Glutamatergic neuron (in vitro differentiated cells): ENCODE data around the gene SERINC3. TPM values are rescaled to one million over a fixed set of nuclear protein-coding genes. Genes with fewer than 3 reads are reported as not detected.
"Not testable (repeated sequence)": the region's sequence is repeated elsewhere in the genome, so short reads cannot be mapped to it uniquely, and the experiment has no call there.

Experiments
- DNase-seq: peaks from one replicate; pipeline ENCODE4 v3.0.0; 2022
- H3K27ac Mint-ChIP-seq: one replicate; pipeline ENCODE4 v1.8.0; 2020; ENCODE audit warnings: mild to moderate bottlenecking, mixed read lengths, inconsistent platforms; ENCODE audit not compliant: unreplicated experiment
- H3K27me3 Mint-ChIP-seq: one replicate; pipeline ENCODE4 v1.8.0; 2020; ENCODE audit warnings: mild to moderate bottlenecking, moderate library complexity, mixed read lengths, inconsistent platforms; ENCODE audit not compliant: unreplicated experiment
- H3K36me3 Mint-ChIP-seq: one replicate; pipeline ENCODE4 v1.8.0; 2020; ENCODE audit warnings: mild to moderate bottlenecking, mixed read lengths, inconsistent platforms; ENCODE audit not compliant: unreplicated experiment
- H3K4me1 Mint-ChIP-seq: one replicate; pipeline ENCODE4 v1.8.0; 2020; ENCODE audit warnings: mild to moderate bottlenecking, low read depth, mixed read lengths, inconsistent platforms; ENCODE audit not compliant: unreplicated experiment
- H3K4me3 Mint-ChIP-seq: one replicate; pipeline ENCODE4 v1.8.0; 2020; ENCODE audit warnings: mild to moderate bottlenecking, mixed read lengths, inconsistent platforms; ENCODE audit not compliant: unreplicated experiment
- H3K9me3 Mint-ChIP-seq: one replicate; pipeline ENCODE4 v1.8.0; 2020; ENCODE audit warnings: mild to moderate bottlenecking, moderate library complexity, mixed read lengths, inconsistent platforms; ENCODE audit not compliant: unreplicated experiment
- total RNA-seq: library from RNA; stranded (reverse); fragmentation: NEBNext Ultra II Directional; extraction: Animal tissue kit (Norgen Biotek cat#: 25700); gene quantifications from one replicate; pipeline ENCODE4 v1.2.1, GENCODE V29; 2021; ENCODE audit not compliant: unreplicated experiment
- TF ChIP-seq, protein P1 (sequence below): fragments of 200-600 bp; sonication (generic); IDR thresholded peaks from one replicate; pipeline ENCODE4 v1.5.0; 2021; ENCODE audit not compliant: partially characterized antibody, unreplicated experiment

SERINC3 gene
- total RNA-seq, 1 donor from 2014 or later: 125 TPM

DNA sequence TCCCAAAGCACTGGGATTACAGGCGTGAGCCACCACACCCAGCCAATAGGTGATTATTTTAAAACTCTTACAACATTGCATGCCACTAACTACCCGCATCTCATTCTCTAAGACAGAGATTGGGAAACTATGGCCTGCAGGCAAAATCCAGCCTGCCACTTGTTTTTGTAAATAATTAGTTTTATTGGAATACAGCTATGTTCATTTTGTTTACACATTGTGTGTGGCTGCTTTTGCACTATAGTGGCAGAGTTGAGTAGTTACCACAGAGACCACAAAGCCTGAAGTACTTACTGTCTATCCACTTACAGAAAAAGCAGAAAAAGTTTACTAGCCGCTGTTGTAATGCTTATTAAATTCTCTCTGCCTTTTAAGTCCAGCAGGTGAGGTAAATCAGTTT, 44.1 kb upstream of the SERINC3 start:
- Mint-ChIP-seq H3K27ac (no peak overlapping the region), H3K4me1 (peaks cover 1% of the 10 kb centered on the region), H3K36me3 (no peaks in the 10 kb centered on the region), H3K4me3 (no peak overlapping the region), H3K9me3 (no peaks in the 10 kb centered on the region), H3K27me3 (peaks cover 1% of the 10 kb centered on the region)
- TF ChIP-seq, protein P1, sequence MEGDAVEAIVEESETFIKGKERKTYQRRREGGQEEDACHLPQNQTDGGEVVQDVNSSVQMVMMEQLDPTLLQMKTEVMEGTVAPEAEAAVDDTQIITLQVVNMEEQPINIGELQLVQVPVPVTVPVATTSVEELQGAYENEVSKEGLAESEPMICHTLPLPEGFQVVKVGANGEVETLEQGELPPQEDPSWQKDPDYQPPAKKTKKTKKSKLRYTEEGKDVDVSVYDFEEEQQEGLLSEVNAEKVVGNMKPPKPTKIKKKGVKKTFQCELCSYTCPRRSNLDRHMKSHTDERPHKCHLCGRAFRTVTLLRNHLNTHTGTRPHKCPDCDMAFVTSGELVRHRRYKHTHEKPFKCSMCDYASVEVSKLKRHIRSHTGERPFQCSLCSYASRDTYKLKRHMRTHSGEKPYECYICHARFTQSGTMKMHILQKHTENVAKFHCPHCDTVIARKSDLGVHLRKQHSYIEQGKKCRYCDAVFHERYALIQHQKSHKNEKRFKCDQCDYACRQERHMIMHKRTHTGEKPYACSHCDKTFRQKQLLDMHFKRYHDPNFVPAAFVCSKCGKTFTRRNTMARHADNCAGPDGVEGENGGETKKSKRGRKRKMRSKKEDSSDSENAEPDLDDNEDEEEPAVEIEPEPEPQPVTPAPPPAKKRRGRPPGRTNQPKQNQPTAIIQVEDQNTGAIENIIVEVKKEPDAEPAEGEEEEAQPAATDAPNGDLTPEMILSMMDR: no peak
- no peak for DNase-seq

- H3K36me3 Mint-ChIP-seq: no peaks in the 10 kb centered on the region
- H3K4me3 Mint-ChIP-seq: no peak overlapping the region
- H3K4me1 Mint-ChIP-seq: peaks cover under 1% of the 10 kb centered on the region
- H3K27me3 Mint-ChIP-seq: peaks cover 1% of the 10 kb centered on the region
- TF ChIP-seq, protein P1: no peak
- H3K27ac Mint-ChIP-seq: no peak overlapping the region
- DNase-seq: no peak
- H3K9me3 Mint-ChIP-seq: no peaks in the 10 kb centered on the region
Measured at GRCh38 chr20:44561876-44562275, 40.0 kb upstream of the SERINC3 start.

DNA sequence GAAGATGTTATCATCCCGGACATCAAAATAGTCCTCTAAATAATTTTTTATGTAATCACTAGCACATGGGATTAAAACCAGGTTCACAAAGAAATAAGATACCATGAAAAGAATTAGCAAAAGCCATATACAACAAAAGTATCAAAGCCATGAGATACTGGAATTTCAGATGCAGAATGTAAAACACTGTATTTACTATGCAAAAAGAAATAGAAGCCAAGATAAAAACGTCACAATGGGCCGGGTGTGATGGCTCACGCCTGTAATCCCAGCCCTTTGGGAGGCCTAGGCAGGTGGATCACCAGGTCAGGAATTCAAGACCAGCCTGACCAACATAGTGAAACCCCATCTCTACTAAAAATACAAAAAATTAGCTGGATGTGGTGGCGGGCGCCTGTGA, 38.9 kb upstream of the SERINC3 start:
- H3K9me3 Mint-ChIP-seq, DNase-seq, H3K4me1 Mint-ChIP-seq, H3K27me3 Mint-ChIP-seq, H3K27ac Mint-ChIP-seq, H3K4me3 Mint-ChIP-seq, H3K36me3 Mint-ChIP-seq: not testable (repeated sequence)

- Mint-ChIP-seq H3K27me3 (peaks cover 1% of the 10 kb centered on the region), H3K27ac (no peak overlapping the region), H3K4me3 (no peak overlapping the region), H3K4me1 (no peaks in the 10 kb centered on the region), H3K9me3 (no peaks in the 10 kb centered on the region), H3K36me3 (no peaks in the 10 kb centered on the region)
- no peak for DNase-seq
- TF ChIP-seq, protein P1: no peak
Measured at GRCh38 chr20:44560229-44560628, 38.4 kb upstream of the SERINC3 start.

- Mint-ChIP-seq H3K4me1 (no peaks in the 10 kb centered on the region), H3K27ac (no peak overlapping the region), H3K4me3 (no peak overlapping the region), H3K27me3 (no peaks in the 10 kb centered on the region), H3K36me3 (no peaks in the 10 kb centered on the region), H3K9me3 (no peaks in the 10 kb centered on the region)
- TF ChIP-seq, protein P1: no peak
- DNase-seq: no peak
Measured at GRCh38 chr20:44559302-44559701, 37.4 kb upstream of the SERINC3 start.
